ENCODE data around the gene MED16. TPM values are rescaled to one million over a fixed set of nuclear protein-coding genes. Genes with fewer than 3 reads are reported as not detected.
A peak's percentile ranks its signal among the peaks of the same experiment; 100 is the strongest.

MED16 gene
- polyA plus RNA-seq, 3 donors, result 20.7 to 37.4 (median 32.8) TPM

GRCh38 chr19:888581-889385 is 4.2 kb downstream of the MED16 start:
- no peak overlapping the region for H3K9ac ChIP-seq (ENCODE audit: insufficient read depth, low read length, poor library complexity, severe bottlenecking)
- H3K4me3 ChIP-seq (replicated peaks in 1 of 3; ENCODE audit: low read depth in 2 of 3, low read length in 3 of 3), result no peak overlapping the region
- H3K27ac ChIP-seq (ENCODE audit: low read depth in 1 of 2, low read length in 2 of 2), result no peak overlapping the region
- H3K9me3 ChIP-seq (replicated peaks in 1 of 2; ENCODE audit: control insufficient read depth in 1 of 2, insufficient read depth in 1 of 2, low read length in 2 of 2), result no peaks in the 10 kb centered on the region
- peak overlapping the region in 1 of 2 donors; percentile 16 for H3K4me3 Mint-ChIP-seq
- H3K36me3 Mint-ChIP-seq, result peaks cover 32 to 71% of the 10 kb centered on the region in 2 donors
- H3K4me2 ChIP-seq (replicated peaks; ENCODE audit: extremely low read depth, low read length, poor library complexity, severe bottlenecking), result no peak overlapping the region
- H3K36me3 ChIP-seq (replicated peaks in 1 of 2; ENCODE audit: control insufficient read depth in 1 of 2, insufficient read depth in 2 of 2, low read length in 2 of 2), result peaks cover 30 to 56% of the 10 kb centered on the region in 2 donors
- H3K27me3 Mint-ChIP-seq (ENCODE audit: low read depth in 3 of 3), result no peaks in the 10 kb centered on the region
- H3K4me1 Mint-ChIP-seq, result peaks cover 16% of the 10 kb centered on the region
- H3K9me3 Mint-ChIP-seq, result no peaks in the 10 kb centered on the region
- intact Hi-C loops (cut with micrococcal nuclease), result no loop called here
- H3K27me3 ChIP-seq (ENCODE audit: control insufficient read depth in 2 of 2, insufficient read depth in 2 of 2, low read length in 2 of 2), result no peaks in the 10 kb centered on the region
- no peak overlapping the region for H2AFZ ChIP-seq (ENCODE audit: insufficient read depth, low read depth, low read length, poor library complexity, severe bottlenecking)
- no peak for TF ChIP-seq CTCF (IDR thresholded peaks at IDR 0.05)
- WGBS (ENCODE audit: insufficient coverage), result 86% methylated on average over 19 of the region's 30 CpGs
- H3K79me2 ChIP-seq (ENCODE audit: insufficient read depth, low read length), result peaks cover 13% of the 10 kb centered on the region
- peak overlapping the region in 2 of 7 donors; percentile 6 to 73 for H3K27ac Mint-ChIP-seq
- peaks cover 11% of the 10 kb centered on the region for H4K20me1 ChIP-seq (ENCODE audit: insufficient read depth, low read length)
- H3K4me1 ChIP-seq (ENCODE audit: control insufficient read depth in 1 of 2, insufficient read depth in 2 of 2, low read length in 2 of 2), result peaks cover 14% of the 10 kb centered on the region in 2 donors
- DNase-seq, result no peak

GRCh38 chr19:887599-887998 is 5.4 kb downstream of the MED16 start:
- Histone ChIP-seq H4K20me1 (ENCODE audit: insufficient read depth, low read length) (peaks cover 14% of the 10 kb centered on the region), H3K36me3 (replicated peaks in 1 of 2; ENCODE audit: control insufficient read depth in 1 of 2, insufficient read depth in 2 of 2, low read length in 2 of 2) (peaks cover 39 to 68% of the 10 kb centered on the region in 2 donors), H3K4me3 (replicated peaks in 1 of 3; ENCODE audit: low read depth in 2 of 3, low read length in 3 of 3) (no peak overlapping the region), H3K4me1 (ENCODE audit: control insufficient read depth in 1 of 2, insufficient read depth in 2 of 2, low read length in 2 of 2) (peaks cover 9% of the 10 kb centered on the region in 2 donors), H3K27me3 (ENCODE audit: control insufficient read depth in 2 of 2, insufficient read depth in 2 of 2, low read length in 2 of 2) (no peaks in the 10 kb centered on the region), H3K9ac (ENCODE audit: insufficient read depth, low read length, poor library complexity, severe bottlenecking) (no peak overlapping the region), H3K27ac (ENCODE audit: low read depth in 1 of 2, low read length in 2 of 2) (no peak overlapping the region), H3K79me2 (ENCODE audit: insufficient read depth, low read length) (peaks cover 13% of the 10 kb centered on the region), H3K4me2 (replicated peaks; ENCODE audit: extremely low read depth, low read length, poor library complexity, severe bottlenecking) (no peak overlapping the region), H3K9me3 (replicated peaks in 1 of 2; ENCODE audit: control insufficient read depth in 1 of 2, insufficient read depth in 1 of 2, low read length in 2 of 2) (no peaks in the 10 kb centered on the region), H2AFZ (ENCODE audit: insufficient read depth, low read depth, low read length, poor library complexity, severe bottlenecking) (no peak overlapping the region)
- Mint-ChIP-seq H3K4me1 (peaks cover 11% of the 10 kb centered on the region), H3K36me3 (peaks cover 38 to 82% of the 10 kb centered on the region in 2 donors), H3K27me3 (ENCODE audit: low read depth in 3 of 3) (no peaks in the 10 kb centered on the region), H3K9me3 (peaks cover 0 to 2% (median 0%) of the 10 kb centered on the region in 7 donors), H3K27ac (peak overlapping the region in 1 of 7 donors; percentile 40), H3K4me3 (no peak overlapping the region)
- no peak for TF ChIP-seq CTCF (IDR thresholded peaks at IDR 0.05)
- 92% methylated on average over 8 of the region's 10 CpGs for WGBS (ENCODE audit: insufficient coverage)
- intact Hi-C loops (cut with micrococcal nuclease), result no loop called here
- no peak for DNase-seq
